Liver (tissue), 9 donors: ENCODE measurements around the gene ERP27. TPM values are rescaled to one million over a fixed set of nuclear protein-coding genes. Genes with fewer than 3 reads are reported as not detected.

ENCODE experiments used
- DNase-seq: peaks from one replicate; pipeline ENCODE4 v3.0.0-alpha.2; 2017; ENCODE audit warnings: low spot score
- H3K27ac ChIP-seq, 2 donors: one replicate each; pipeline ENCODE4 v1.7.0; 2013; ENCODE audit warnings: inconsistent platforms in 2 of 2, low read length in 2 of 2, control low read depth in 1 of 2, low read depth in 1 of 2, mild to moderate bottlenecking in 1 of 2
- H3K27me3 ChIP-seq, 4 donors: one replicate each; pipeline versions ENCODE4 v1.6.1 to v1.7.0; 2013; ENCODE audit warnings: low read length in 3 of 4, inconsistent platforms in 1 of 4, mild to moderate bottlenecking in 1 of 4, moderate library complexity in 1 of 4; ENCODE audit not compliant: control insufficient read depth in 4 of 4, insufficient read depth in 4 of 4
- H3K36me3 ChIP-seq, 4 donors: one replicate each; pipeline versions ENCODE4 v1.6.1 to v1.7.0; 2013; ENCODE audit warnings: low read length in 3 of 4, mild to moderate bottlenecking in 3 of 4, low read depth in 1 of 4, moderate library complexity in 1 of 4; ENCODE audit not compliant: control insufficient read depth in 4 of 4, insufficient read depth in 3 of 4
- H3K4me1 ChIP-seq, 4 donors: one replicate each; pipeline versions ENCODE4 v1.6.1 to v1.7.0; 2013; ENCODE audit warnings: low read length in 3 of 4, mild to moderate bottlenecking in 3 of 4, moderate library complexity in 1 of 4; ENCODE audit not compliant: control insufficient read depth in 4 of 4, insufficient read depth in 4 of 4
- H3K4me3 ChIP-seq, 3 donors: one replicate each; pipeline versions ENCODE4 v1.6.1 to v1.7.0; 2013; ENCODE audit warnings: low read length in 3 of 3, control low read depth in 1 of 3, low read depth in 1 of 3, mild to moderate bottlenecking in 1 of 3
- H3K9ac ChIP-seq, 2 donors: one replicate each; pipeline ENCODE4 v1.7.0; 2013; ENCODE audit warnings: low read length in 2 of 2, mild to moderate bottlenecking in 2 of 2, moderate library complexity in 2 of 2, control low read depth in 1 of 2, low read depth in 1 of 2
- H3K9me3 ChIP-seq, 4 donors: one replicate each; pipeline versions ENCODE4 v1.6.1 to v1.7.0; 2013; ENCODE audit warnings: low read length in 3 of 4; ENCODE audit not compliant: control insufficient read depth in 4 of 4
- ATF3 ChIP-seq: IDR thresholded peaks from 2 replicates; pipeline ENCODE4 v1.6.1; 2016; ENCODE audit warnings: antibody characterized with exemption
- CTCF ChIP-seq: fragments of 150-350 bp; IDR thresholded peaks from 2 replicates; pipeline ENCODE4 v1.5.1; 2017; ENCODE audit warnings: improper control_type of control experiment, low read depth, low read length; ENCODE audit not compliant: missing input control
- EGR1 ChIP-seq, 2 donors: IDR thresholded peaks; 2 replicates each; pipeline ENCODE4 v1.6.1; 2016 to 2018; ENCODE audit warnings: antibody characterized with exemption in 2 of 2, low read depth in 2 of 2
- FOXA1 ChIP-seq: IDR thresholded peaks from 2 replicates; pipeline ENCODE4 v1.6.1; 2016; ENCODE audit warnings: antibody characterized with exemption
- GABPA ChIP-seq, 2 donors: IDR thresholded peaks in 1 of 2; conservative IDR thresholded peaks in 1 of 2; 2 replicates each; pipeline ENCODE4 v1.6.1; 2016; ENCODE audit warnings: antibody characterized with exemption in 2 of 2, mild to moderate bottlenecking in 1 of 2, moderate library complexity in 1 of 2
- HNF4A ChIP-seq, 2 donors: conservative IDR thresholded peaks; 2 replicates each; pipeline ENCODE4 v1.6.1; 2016; ENCODE audit warnings: antibody characterized with exemption in 2 of 2, mild to moderate bottlenecking in 2 of 2
- JUND ChIP-seq, 2 donors: IDR thresholded peaks; 2 replicates each; pipeline ENCODE4 v1.6.1; 2016; ENCODE audit warnings: antibody characterized with exemption in 2 of 2
- MAX ChIP-seq: IDR thresholded peaks from 2 replicates; pipeline ENCODE4 v1.6.1; 2016; ENCODE audit warnings: antibody characterized with exemption
- NR2F2 ChIP-seq: IDR thresholded peaks from 2 replicates; pipeline ENCODE4 v1.6.1; 2016; ENCODE audit warnings: antibody characterized with exemption
- RAD21 ChIP-seq, 2 donors: IDR thresholded peaks; 2 replicates each; pipeline ENCODE4 v1.6.1; 2016; ENCODE audit warnings: antibody characterized with exemption in 2 of 2, mild to moderate bottlenecking in 2 of 2
- REST ChIP-seq: IDR thresholded peaks from 2 replicates; pipeline ENCODE4 v1.6.1; 2016; ENCODE audit warnings: antibody characterized with exemption, mild to moderate bottlenecking
- TAF1 ChIP-seq: conservative IDR thresholded peaks from 2 replicates; pipeline ENCODE4 v1.6.1; 2016; ENCODE audit warnings: antibody characterized with exemption, mild to moderate bottlenecking
- YY1 ChIP-seq: IDR thresholded peaks from 2 replicates; pipeline ENCODE4 v1.6.1; 2016; ENCODE audit warnings: antibody characterized with exemption, mild to moderate bottlenecking
- ZBTB33 ChIP-seq: IDR thresholded peaks from 2 replicates; pipeline ENCODE4 v1.6.1; 2016; ENCODE audit warnings: antibody characterized with exemption
- WGBS: extraction: QIAGEN DNeasy Blood & Tissue Kit; methylation state at CpG from one replicate; pipeline ENCODE4 v1.1.7; 2013; 5-methylcytosine and 5-hydroxymethylcytosine counted together
- polyA plus RNA-seq, 2 donors: library from polyadenylated mRNA; stranded (reverse) in 1 of 2; unstranded in 1 of 2; fragments of 200-250 nt in 1 of 2; fragments of >200 nt in 1 of 2; fragmentation: Nextera tagmentation in 1 of 2; extraction: Ambion mirVana in 1 of 2; gene quantifications; one replicate each; pipeline versions ENCODE4 v1.2.1 to v1.2.3, GENCODE V29; 2013 to 2015
- total RNA-seq, 2 donors: library from RNA; depleted of rRNA; stranded (reverse); fragments of >200 nt; gene quantifications; one replicate each; pipeline ENCODE4 v1.2.3, GENCODE V29; 2014
- donor health status: healthy.
- donor health status: healthy.
- donor health status: healthy.
- donor health status: healthy.
- donor health status: healthy.

The ERP27 gene
- total and polyA plus RNA-seq, 4 donors = 0.14 to 5.8 (median 0.51) TPM

GRCh38 chr12:14957551-14958168 lies 19.3 kb upstream of the ERP27 start:
- H3K9ac ChIP-seq = peak overlapping the region in 1 of 2 donors; percentile 73
- no peaks in the 10 kb centered on the region for H3K9me3 ChIP-seq
- no peak for DNase-seq
- 67% methylated on average over 5 of the region's 5 CpGs for WGBS
- H3K36me3 ChIP-seq = no peaks in the 10 kb centered on the region
- TF ChIP-seq ZBTB33 = no peak
- no peak for TF ChIP-seq RAD21 (IDR thresholded peaks at IDR 0.05)
- TF ChIP-seq FOXA1 = no peak
- TF ChIP-seq EGR1 (IDR thresholded peaks at IDR 0.05; ENCODE audit: low read depth in 2 of 2) = no peak
- no peak for TF ChIP-seq JUND (IDR thresholded peaks at IDR 0.05)
- no peak for TF ChIP-seq NR2F2
- no peak for TF ChIP-seq CTCF
- no peak for TF ChIP-seq TAF1
- TF ChIP-seq ATF3 = no peak
- no peak for TF ChIP-seq REST
- no peak for TF ChIP-seq HNF4A (conservative IDR thresholded peaks at IDR 0.05)
- no peak overlapping the region for H3K4me3 ChIP-seq
- peak overlapping the region; percentile 56 to 83 for H3K27ac ChIP-seq
- H3K27me3 ChIP-seq = no peaks in the 10 kb centered on the region
- H3K4me1 ChIP-seq = peaks cover 0 to 6% (median 3%) of the 10 kb centered on the region in 4 donors

- Histone ChIP-seq H3K9ac (no peak overlapping the region), H3K4me3 (no peak overlapping the region), H3K36me3 (no peaks in the 10 kb centered on the region), H3K27me3 (no peaks in the 10 kb centered on the region), H3K27ac (peak overlapping the region in 1 of 2 donors; percentile 12), H3K4me1 (peaks cover 0 to 6% (median 4%) of the 10 kb centered on the region in 4 donors), H3K9me3 (no peaks in the 10 kb centered on the region)
- TF ChIP-seq MAX (no peak), TAF1 (no peak), GABPA (IDR thresholded peaks at IDR 0.05 in 1 of 2, conservative IDR thresholded peaks at IDR 0.05 in 1 of 2) (no peak), YY1 (no peak)
- no peak for DNase-seq
- 70% methylated on average over 2 of the region's 2 CpGs for WGBS
Observed at GRCh38 chr12:14956905-14957304, 18.6 kb upstream of the ERP27 start.
